GF-D8 (cell line): ENCODE measurements around the gene SMAD3.
"Not testable (repeated sequence)": the region's sequence is repeated elsewhere in the genome, so short reads cannot be mapped to it uniquely, and the experiment has no call there.

ENCODE experiments used
- DNase-seq: peaks from one replicate; lab custom pipeline; 2025; lab: John Stamatoyannopoulos, UW

Gene SMAD3

DNA sequence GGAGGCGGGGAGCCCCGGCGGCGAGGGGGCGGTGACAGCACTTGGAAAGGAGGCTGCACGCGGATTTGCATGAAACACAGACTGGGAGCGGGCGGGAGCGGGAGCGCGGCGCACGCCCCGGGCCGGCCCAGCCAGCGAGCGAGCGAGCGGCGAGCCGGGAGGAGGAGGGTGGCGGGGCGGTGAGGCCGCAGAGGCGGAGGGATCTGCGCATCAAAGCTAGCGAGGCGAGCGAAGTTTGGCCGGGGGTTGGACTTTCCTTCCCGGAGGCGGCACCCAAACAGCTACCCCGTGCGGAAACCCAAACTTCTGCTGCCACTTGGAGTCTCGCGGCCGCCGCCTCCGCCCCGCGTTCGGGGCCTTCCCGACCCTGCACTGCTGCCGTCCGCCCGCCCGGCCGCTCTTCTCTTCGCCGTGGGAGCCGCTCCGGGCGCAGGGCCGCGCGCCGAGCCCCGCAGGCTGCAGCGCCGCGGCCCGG, at the start of gene SMAD3:
SMAD3 (plus strand) TSS at position 72 of the 475 bp plus-strand sequence. CDS start 553 bp downstream, outside the sequence.
- peak; percentile 54 for DNase-seq

DNA sequence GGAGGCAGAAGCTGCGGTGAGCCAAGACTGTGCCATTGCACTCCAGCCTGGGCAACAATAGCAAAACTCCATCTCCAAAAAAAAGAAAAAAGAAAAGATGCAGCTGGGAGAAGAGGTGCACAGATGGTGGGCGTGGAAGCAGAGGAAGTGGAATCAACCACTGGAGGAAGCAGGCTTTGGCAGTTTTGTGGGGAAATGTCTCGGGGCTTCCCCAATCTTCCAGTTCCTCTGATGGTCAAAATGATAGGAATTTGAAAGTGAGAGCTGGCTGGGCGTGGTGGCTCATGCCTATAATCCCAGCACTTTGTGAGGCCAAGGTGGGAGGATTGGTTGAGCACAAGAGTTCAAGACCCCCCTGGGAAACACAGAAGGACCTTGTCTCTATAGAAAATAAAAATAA, 48.1 kb upstream of the SMAD3 start:
- DNase-seq: peak; percentile 53

DNA sequence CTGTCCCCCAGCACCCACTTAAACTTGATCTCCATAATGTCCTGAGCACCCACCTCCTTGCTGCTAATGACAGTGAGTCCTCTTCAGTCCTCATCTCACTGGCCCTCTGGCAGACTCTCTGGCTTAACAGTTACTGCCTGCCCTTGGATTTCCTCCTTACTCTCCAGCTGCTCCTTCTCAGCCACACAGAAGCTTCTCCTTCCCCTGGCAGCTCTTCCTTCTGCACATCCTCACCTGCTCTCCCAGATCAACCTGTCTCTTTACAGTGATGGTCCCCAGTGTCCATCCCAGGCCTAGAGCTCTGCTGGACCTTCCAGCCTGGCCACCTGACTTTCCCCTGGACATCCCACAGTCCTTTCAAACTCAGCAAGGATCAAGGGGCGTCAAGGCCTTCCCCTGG, 47.4 kb upstream of the SMAD3 start:
- DNase-seq: no peak

DNA sequence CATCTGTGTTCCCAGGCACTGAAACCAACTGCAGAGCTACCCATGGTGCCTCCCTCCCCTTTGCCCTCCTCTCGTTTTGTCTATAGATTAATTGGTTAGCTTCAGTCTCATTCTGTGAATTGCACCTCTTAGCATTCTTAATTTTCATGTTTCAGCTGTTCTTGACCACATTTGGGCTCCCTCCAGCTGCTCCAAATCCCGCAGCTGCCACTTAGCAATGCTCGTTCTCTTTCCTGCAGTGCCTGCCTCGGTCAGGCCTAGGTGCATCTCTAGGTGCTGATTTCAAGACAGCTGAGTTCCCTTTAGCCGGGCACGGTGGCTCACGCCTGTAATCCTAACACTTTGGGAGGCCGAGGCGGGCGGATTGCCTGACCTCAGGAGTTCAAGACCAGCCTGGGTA, 47.0 kb upstream of the SMAD3 start:
- no peak for DNase-seq

DNA sequence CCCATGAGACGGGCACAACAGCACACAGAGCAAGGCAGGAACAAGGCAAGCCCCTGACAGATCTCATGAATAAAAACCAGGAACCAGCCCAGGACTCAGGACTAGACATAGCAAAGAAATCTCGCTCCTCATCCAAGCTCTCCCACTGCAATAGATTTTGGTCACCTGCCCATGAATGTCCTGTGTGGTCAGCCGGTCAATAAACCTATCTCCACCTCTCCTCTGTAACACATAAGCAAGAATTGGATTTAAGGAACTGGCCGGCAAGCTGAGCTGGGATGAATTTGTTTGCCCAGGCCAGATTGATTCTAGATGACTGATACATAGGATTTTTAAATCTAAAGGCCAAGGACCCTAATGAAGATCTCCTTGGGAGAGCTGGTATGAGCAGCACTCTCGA, 46.3 kb upstream of the SMAD3 start:
- no peak for DNase-seq

DNA sequence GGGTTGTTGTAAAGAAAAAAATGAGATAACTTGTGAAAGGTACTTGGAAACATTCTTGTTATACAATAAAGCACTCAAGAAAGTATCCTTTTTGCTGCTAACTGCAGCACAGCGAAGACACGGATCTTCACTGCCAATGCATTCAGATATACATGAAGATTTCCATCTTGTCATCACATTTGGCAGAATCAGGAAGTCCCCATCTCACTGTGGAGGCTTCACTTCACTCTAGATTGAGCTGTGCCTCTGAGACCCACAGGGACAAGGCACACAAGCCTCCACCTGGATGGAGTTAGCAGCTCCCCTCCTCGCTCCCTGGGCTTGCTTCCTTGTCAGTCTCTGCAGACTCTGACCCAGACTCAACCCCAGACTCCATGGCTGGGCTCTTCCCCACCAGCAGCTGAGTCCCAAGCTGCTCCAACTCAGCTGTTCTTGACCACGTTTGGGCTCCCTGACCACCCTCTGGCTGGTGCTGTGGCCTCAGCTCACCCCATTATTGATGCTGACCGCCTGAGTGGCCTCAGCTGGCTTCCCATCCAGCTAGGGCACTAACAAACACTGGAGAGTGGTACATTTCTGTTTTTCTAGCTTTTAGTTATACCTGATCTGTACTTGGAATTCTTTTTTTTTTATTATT, 45.4 kb upstream of the SMAD3 start:
- DNase-seq: no peak

DNA sequence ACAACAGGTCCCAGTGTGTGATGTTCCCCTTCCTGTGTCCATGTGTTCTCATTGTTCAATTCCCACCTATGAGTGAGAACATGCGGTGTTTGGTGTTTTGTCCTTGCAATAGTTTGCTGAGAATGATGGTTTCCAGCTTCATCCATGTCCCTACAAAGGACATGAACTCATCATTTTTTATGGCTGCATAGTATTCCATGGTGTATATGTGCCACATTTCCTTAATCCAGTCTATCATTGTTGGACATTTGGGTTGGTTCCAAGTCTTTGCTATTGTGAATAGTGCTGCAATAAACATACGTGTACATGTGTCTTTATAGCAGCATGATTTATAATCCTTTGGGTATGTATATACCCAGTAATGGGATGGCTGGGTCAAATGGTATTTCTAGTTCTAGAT, 44.7 kb upstream of the SMAD3 start:
- DNase-seq: not testable (repeated sequence)

DNA sequence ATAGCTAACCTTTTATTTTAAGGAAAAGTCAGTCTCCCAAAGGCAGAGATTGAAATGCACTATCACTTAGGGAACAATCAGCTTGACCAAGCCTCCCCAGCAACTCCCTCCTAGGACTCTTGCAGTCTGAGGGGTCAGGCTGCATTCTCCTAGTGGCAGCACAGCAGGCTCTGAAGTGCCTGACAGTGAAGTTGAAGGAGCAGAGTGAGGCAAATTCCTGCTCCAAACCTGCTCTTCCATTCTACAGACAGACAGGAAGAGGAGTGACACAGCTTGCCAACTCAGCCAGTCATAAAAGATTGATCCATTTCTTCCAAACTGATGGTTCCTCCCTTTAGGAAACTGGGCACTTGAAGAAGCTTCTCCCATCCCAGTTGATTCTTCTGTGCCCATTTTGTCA, 43.9 kb upstream of the SMAD3 start:
- DNase-seq: no peak

DNA sequence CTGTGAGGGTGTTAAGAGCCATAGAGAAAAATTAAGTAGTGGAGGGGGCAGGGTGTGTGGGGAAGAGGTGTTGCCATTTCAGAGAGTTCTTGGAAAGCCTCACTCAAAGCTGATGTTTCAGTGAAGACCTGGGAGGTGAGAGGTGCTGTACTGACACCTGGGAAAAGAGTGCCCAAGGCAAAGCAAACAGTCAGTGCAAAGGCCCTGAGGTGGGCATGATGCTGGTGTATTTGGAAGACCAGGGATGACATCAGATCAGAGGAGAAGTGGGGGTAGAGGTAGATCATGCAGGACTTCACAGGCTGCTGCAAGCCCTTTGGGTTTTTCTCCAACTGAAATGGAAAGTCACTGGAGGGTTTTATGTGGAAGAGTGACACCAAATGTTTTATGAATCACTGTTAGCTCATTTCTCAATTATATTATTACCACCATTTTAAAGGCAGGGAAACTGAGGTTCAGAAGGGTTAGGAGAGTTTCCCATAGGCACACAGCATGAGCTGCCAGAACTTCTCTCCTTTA, 42.8 kb upstream of the SMAD3 start:
- DNase-seq: no peak

DNA sequence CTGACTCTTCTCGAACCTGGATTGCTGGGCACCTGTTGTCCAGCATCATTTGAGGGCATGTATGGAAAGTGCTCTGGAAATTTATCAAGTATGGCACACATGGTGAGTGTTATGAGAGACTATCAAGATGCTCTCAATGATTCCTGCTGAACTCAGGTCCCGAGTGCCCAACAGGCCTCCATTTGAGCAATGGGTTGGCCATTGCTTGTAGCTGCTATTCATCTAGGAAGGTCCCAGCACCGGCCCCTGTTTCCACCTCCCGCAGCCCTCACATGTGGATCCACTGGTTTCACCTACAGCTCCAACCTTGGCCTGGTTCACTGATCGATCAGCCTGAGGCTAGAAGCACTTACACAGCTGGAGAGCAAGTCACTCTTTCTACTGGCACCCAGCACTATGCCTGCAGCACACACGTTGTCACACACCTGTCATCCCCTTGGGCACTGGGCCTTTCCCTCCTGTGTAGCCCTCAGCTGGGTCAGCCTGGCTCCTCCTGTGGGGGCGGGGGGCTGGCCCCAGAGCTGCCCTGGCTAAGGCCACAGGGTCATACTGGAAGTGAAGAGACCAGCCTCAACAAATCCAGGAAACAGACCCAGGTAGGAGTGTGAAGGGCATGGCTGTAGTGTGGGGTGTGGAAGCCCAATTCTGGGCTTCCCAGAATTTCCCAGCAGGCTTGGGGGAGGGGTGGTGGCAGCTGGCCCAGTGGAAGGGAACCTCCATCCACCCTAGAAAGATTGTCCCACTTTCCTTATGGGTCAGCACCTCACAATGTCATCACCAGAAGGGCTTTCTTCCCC, 41.7 kb upstream of the SMAD3 start:
- DNase-seq: no peak

DNA sequence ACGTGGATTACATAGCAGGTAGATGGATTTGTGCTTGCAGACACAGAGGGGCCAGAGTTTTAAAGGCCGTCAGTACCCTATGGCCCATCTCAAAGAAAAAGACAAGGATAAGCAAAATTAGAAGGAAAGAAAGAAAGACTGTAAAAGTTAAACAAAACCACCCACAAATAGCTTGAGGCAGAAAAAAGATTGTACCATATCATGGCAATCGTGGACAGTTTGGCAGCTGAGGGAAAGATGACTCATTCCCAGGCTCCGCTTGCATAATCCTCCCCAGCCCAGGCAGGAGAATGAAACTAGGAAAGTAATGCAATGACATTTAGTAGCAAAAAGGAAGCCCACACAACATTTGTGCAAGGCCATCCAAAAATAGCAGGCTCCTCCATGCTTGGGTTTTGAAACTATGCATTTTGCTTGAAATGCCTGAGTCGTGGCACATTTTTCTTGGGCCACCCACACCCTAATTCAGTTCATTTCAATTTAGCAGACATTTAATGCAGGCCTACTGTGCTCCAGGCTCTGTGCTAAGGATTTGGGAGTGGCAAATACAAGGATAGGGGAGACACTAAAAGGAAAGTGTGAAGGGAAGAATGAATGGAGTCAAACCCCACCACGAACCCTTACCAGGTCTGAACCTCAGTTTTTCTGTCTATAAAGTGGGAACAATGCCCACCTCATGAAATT, 40.9 kb upstream of the SMAD3 start:
- DNase-seq: peak; percentile 76

DNA sequence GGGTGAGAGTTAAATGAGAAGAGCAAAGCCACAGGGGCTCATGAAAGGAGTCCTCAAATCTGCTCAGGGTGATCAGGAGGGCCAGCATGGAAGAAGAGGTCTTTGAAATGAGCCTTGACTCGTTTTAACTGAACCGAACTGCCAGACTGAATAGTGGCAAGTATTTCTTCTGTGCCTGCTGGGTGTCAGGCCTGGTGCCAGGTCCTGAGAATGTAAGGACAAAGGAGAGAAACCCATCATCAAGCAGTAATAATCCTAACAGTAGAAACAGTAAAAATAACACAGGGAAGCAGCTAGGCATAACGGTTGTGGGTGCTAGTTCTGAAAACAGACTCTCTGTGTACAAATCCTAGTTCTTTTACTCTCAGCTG, 40.4 kb upstream of the SMAD3 start:
- DNase-seq: no peak

DNA sequence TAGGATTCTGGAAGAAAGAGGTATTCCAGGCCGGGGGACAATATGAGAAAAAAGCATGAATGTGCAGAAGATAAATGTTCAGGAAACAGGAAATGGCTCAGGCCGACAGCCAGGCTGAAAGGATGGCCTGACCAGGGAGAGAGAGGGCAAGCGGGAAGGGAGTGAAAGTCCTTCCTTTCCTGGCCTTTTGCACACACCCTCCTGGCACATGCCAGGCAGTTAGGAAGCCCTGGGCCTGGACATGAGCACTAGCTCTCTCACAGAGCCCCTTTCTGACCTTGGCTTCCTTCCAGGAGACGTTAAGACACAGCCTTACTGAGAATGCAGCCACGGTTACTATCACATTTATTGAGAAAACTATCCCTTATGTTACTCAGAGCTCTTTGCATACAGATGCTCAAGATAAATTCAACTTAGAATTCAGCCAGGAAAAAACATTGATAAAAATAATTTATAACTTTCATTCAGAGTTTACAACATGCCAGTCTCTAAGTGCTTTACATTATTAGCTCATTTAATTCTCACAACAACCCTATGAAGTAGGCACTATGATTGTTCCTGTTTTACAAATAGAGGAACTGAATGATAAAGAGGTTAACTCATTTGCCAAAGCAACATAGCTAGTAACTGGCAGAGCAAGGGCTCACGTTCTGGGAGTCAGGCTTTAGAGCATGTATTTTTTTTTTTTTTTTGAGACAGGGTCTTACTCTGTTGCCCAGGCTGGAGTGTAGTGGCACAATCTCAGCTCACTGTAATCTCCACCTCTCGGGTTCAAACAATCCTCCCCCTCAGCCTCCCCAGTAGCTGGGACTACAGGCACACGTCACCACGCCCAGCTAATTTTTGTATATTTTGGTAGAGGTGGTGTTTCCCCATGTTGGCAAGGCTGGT, 39.4 kb upstream of the SMAD3 start:
- peak; percentile 58 for DNase-seq

DNA sequence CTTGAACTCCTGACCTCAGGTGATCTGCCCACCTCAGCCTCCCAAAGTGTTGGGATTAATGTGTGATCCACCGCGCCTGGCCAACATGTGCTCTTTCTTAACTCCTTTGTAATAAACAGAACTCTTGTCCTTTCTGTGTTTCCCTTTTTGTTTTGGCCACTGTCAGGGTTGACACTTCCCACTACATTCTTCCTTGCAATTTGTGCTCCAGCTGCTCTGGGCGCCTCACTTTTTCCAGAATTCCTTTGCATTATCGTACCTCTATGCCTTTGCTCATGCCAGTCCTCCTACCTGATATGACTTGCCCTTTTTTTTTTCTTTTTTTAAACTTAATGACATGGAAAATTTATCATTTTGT, 38.8 kb upstream of the SMAD3 start:
- DNase-seq: no peak

DNA sequence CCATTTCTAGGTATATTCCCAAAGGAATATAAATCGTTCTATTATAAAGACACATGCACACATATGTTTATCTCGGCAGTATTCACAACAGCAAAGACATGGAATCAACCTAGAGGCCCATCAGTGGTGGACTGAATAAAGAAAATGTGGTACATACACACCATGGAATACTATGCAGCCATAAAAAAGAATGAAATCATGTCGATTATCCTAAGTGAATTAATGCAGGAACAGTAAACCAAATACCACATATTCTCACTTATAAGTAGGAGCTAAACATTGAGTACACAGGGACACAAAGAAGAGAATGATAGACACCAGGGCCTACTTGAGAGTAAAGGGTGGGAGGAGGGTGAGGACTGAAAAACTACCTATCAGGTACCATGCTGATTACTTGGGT, 37.0 kb upstream of the SMAD3 start:
- DNase-seq: not testable (repeated sequence)

DNA sequence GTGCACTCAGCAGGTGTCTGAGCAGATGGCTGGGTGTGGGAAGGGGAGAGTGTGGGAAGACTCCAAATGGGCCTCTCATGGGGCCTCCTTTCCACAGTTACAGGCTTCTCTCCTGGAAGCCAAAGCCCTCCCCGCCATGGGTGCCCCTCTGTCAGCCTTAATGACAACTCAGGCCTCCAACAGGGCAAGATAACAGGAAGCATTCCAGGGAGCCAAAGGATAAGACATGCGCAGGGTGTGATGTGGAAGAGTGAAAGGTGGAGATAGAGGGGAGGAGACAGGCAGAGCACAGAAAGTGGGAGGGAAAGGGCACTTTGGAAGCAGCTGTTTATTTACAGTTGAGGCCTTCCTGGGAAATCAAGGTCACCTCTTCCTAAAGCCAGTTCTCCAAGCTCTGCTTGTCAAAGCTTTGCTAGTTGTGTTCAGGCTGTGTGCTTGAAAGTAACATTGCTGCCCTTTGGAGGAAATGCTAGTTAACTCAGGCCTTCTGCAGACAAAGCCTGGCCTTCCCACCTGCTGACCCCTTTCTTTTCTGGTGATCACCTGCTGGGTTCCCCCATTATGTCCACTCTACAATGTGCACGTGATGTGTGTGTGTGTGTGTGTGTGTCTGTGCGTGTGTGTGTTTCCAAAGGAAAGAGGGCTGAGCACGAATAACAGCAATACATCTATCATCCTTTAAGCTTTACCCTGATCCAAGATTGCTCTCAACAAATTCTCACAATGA, 35.2 kb upstream of the SMAD3 start:
- DNase-seq: no peak

DNA sequence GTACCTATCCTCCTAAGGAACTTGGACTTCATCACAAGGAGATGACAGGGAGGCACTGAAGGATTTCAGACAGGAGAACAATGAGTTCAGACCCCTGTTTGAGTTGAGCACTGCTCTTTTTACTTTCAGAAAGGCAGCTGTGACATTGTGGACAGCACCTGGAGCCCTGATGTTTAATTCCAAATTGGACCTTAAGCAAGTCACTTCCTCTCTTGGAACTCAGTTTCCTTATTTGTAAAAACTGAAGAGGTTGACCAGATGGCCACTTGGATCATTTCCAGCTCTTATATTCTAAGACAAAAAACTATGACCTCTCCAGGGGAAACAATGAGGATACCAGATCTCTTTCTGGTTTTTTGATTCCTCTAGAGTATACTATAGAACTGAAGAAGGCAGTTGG, 34.1 kb upstream of the SMAD3 start:
- no peak for DNase-seq

DNA sequence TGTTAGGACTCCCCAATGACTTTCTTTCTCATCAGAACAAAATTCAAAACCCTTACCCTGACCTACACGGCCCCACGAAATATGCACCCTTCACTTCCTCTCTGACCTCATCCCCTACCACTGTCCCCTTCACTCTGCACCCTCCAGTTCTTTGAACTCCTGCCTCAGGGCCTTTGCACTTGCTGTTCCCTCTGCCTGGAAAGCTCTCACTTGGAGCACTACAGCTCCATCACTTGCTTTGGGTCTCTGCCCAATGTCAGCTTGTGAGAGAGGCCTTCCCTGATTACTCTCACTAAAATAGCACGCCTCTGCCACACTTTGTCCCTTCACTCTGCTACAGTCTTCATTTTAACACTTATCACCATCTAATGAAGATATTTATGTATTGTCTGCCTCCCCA, 32.8 kb upstream of the SMAD3 start:
- no peak for DNase-seq

DNA sequence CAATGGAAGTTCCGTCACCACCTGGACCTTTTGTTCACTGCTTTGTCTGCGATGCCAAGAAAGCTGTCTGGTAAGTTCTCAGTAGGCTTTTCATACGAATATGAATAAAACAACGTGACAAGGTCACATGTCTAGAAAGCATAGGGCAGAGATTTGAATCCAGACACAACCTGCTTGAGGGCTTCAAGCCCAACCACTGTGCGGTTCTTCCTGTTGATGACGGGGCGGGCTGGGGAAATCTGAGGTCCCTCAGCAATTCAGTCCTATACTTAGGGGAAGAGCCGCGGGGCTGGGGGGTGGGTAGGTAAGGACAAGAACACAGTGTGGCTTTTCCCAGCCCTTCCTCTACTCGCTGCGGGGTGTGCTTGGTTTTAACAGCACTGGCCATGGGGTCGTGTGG, 32.4 kb upstream of the SMAD3 start:
- no peak for DNase-seq

DNA sequence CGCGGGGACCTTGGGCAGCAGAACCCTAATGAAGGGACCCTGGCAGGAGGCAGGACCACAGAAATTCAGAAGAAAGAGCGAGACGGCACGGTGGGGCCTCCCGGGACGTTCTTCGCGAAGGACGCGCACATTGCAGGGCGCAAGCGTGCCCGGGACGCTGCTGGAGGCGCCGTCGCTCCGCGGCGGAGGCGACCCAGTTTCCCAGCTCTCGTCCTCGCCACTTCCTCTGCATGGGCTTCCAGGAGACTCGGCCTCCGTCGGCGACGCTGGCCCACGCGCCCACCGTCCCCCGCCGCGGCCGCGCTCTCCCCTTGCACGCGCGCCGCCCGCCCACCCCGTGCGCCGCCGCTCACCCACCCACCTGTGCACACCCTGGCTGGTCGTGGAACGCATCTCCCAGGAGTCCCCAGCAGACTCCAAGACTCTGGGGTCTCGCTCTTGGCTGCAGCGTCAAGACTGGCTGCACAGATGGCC, 31.8 kb upstream of the SMAD3 start:
- no peak for DNase-seq

DNA sequence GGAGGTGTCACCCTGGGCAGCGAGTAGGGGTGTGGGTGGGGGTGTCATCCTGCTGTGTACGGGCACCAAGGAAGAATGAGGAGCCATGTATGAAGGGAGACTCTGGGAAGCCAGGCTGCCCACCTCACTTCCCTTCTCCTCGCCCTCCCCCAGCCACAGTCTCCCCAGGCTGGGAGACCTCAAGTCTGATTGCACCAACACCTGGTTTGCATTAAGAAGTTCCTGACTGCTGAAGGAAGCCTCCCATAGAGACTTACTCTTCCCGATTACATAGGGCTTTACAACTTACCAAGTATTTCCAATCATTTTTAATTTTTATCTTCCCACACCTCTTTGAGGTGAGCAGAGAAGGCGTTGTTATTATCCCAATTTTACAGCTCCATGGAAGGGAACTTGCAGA, 29.5 kb upstream of the SMAD3 start:
- no peak for DNase-seq
